Mesenchymal stem cell (in vitro differentiated cells and primary cell): ENCODE data around the gene PLCB3.

Experiments
- DNase-seq: peaks from one replicate; pipeline ENCODE4 v3.0.0-alpha.2; 2013
- H2AFZ ChIP-seq: one replicate; pipeline ENCODE4 v1.6.1; 2013; ENCODE audit warnings: low read depth, mild to moderate bottlenecking, control low read depth, inconsistent platforms, low read length, moderate library complexity
- H2AK5ac ChIP-seq: 2 replicates; pipeline ENCODE4 v1.6.1; 2013; ENCODE audit warnings: low read length, moderate library complexity, mild to moderate bottlenecking, inconsistent platforms; ENCODE audit not compliant: severe bottlenecking
- H2BK120ac ChIP-seq: one replicate; pipeline ENCODE4 v1.6.1; 2013; ENCODE audit warnings: low read depth, mild to moderate bottlenecking, inconsistent platforms, low read length, moderate library complexity
- H2BK12ac ChIP-seq, 2 experiments: one replicate each; pipeline ENCODE4 v1.6.1; 2013; ENCODE audit warnings: inconsistent platforms in 2 of 2, low read length in 2 of 2, mild to moderate bottlenecking in 2 of 2, moderate library complexity in 2 of 2, control low read depth in 1 of 2
- H2BK15ac ChIP-seq: one replicate; pipeline ENCODE4 v1.6.1; 2013; ENCODE audit warnings: mild to moderate bottlenecking, low read depth, inconsistent platforms; ENCODE audit not compliant: poor library complexity, severe bottlenecking
- H2BK5ac ChIP-seq: 2 replicates; pipeline ENCODE4 v1.6.1; 2013; ENCODE audit warnings: low read depth, mild to moderate bottlenecking, low read length, control low read depth, inconsistent platforms; ENCODE audit not compliant: poor library complexity, severe bottlenecking
- H3K14ac ChIP-seq, 2 experiments: one replicate each; pipeline ENCODE4 v1.6.1; 2013; ENCODE audit warnings: inconsistent platforms in 2 of 2, low read length in 2 of 2, control low read depth in 1 of 2, mild to moderate bottlenecking in 1 of 2, moderate library complexity in 1 of 2
- H3K18ac ChIP-seq, 2 experiments: one replicate each; pipeline ENCODE4 v1.6.1; 2013; ENCODE audit warnings: inconsistent platforms in 2 of 2, low read length in 2 of 2, control low read depth in 1 of 2, low read depth in 1 of 2, mild to moderate bottlenecking in 1 of 2
- H3K23ac ChIP-seq, 2 experiments: one replicate each; pipeline ENCODE4 v1.6.1; 2013; ENCODE audit warnings: inconsistent platforms in 2 of 2, low read length in 2 of 2, mild to moderate bottlenecking in 2 of 2, moderate library complexity in 2 of 2, control low read depth in 1 of 2
- H3K27ac ChIP-seq: 2 replicates; pipeline ENCODE4 v1.5.1; 2013; ENCODE audit warnings: mild to moderate bottlenecking, moderate library complexity, low read length, control low read depth, inconsistent platforms; ENCODE audit not compliant: poor library complexity, severe bottlenecking
- H3K27me3 ChIP-seq, 2 experiments: 2 replicates each; pipeline versions ENCODE4 v1.6.1 to v1.7.0; 2013; ENCODE audit warnings: low read length in 2 of 2, mild to moderate bottlenecking in 2 of 2, moderate library complexity in 2 of 2, control low read depth in 1 of 2, inconsistent platforms in 1 of 2; ENCODE audit not compliant: control insufficient read depth in 1 of 2, insufficient read depth in 1 of 2
- H3K36me3 ChIP-seq, 2 experiments: 2 replicates each; pipeline versions ENCODE4 v1.6.1 to v1.7.0; 2013; ENCODE audit warnings: low read length in 2 of 2, control low read depth in 1 of 2, inconsistent platforms in 1 of 2, low read depth in 1 of 2, mild to moderate bottlenecking in 1 of 2; ENCODE audit not compliant: insufficient read depth in 2 of 2, control insufficient read depth in 1 of 2
- H3K4ac ChIP-seq, 2 experiments: one replicate each; pipeline ENCODE4 v1.6.1; 2013; ENCODE audit warnings: inconsistent platforms in 2 of 2, low read length in 2 of 2, mild to moderate bottlenecking in 2 of 2, moderate library complexity in 2 of 2, control low read depth in 1 of 2, low read depth in 1 of 2
- H3K4me1 ChIP-seq: 2 replicates; pipeline ENCODE4 v1.6.1; 2013; ENCODE audit warnings: low read depth, low read length, control low read depth; ENCODE audit not compliant: control insufficient read depth, insufficient read depth
- H3K4me2 ChIP-seq: 2 replicates; pipeline ENCODE4 v1.6.1; 2013; ENCODE audit warnings: low read length, mild to moderate bottlenecking, inconsistent platforms; ENCODE audit not compliant: poor library complexity, severe bottlenecking
- H3K4me3 ChIP-seq, 2 experiments: 2 replicates each; pipeline versions ENCODE4 v1.5.1 to v1.7.0; 2013; ENCODE audit warnings: low read length in 2 of 2, mild to moderate bottlenecking in 2 of 2, control low read depth in 1 of 2, low read depth in 1 of 2; ENCODE audit not compliant: insufficient read depth in 1 of 2
- H3K79me1 ChIP-seq: replicated peaks from 2 replicates; pipeline ENCODE4 v1.6.1; 2013; ENCODE audit warnings: mild to moderate bottlenecking, control low read depth, low read length, inconsistent platforms; ENCODE audit not compliant: poor library complexity, severe bottlenecking
- H3K9ac ChIP-seq: 2 replicates; pipeline ENCODE4 v1.7.0; 2013; ENCODE audit warnings: mild to moderate bottlenecking, low read length, moderate library complexity
- H3K9me3 ChIP-seq: 2 replicates; pipeline ENCODE4 v1.7.0; 2013; ENCODE audit warnings: mild to moderate bottlenecking, low read length; ENCODE audit not compliant: control insufficient read depth
- H4K8ac ChIP-seq: one replicate; pipeline ENCODE4 v1.6.1; 2013; ENCODE audit warnings: inconsistent platforms, mild to moderate bottlenecking, low read length, moderate library complexity
- H4K91ac ChIP-seq: one replicate; pipeline ENCODE4 v1.6.1; 2013; ENCODE audit warnings: mild to moderate bottlenecking, low read length, inconsistent platforms
- WGBS: methylation state at CpG from one replicate; pipeline ENCODE4 v1.1.7; 2013; ENCODE audit warnings: mixed read lengths; 5-methylcytosine and 5-hydroxymethylcytosine counted together

The PLCB3 gene

GRCh38 chr11:64224891-64225607 lies 26.3 kb upstream of the PLCB3 start:
- Histone ChIP-seq H3K18ac (no peak overlapping the region), H2AFZ (no peak overlapping the region), H4K91ac (peak overlapping the region; percentile 49), H3K9me3 (no peaks in the 10 kb centered on the region), H3K36me3 (peaks cover 23 to 36% of the 10 kb centered on the region in 2 experiments), H3K4me2 (peak overlapping the region; percentile 89), H3K27ac (peak overlapping the region; percentile 2), H2AK5ac (no peak overlapping the region), H3K79me1 (peaks cover 23% of the 10 kb centered on the region), H3K4me1 (peaks cover 51% of the 10 kb centered on the region), H2BK15ac (peak overlapping the region; percentile 44), H2BK5ac (no peak overlapping the region), H3K9ac (peak overlapping the region; percentile 95), H2BK120ac (no peak overlapping the region), H3K4me3 (peak overlapping the region; percentile 92 to 95), H3K4ac (peak overlapping the region in 1 of 2 experiments; percentile 68), H3K14ac (no peak overlapping the region), H4K8ac (peak overlapping the region; percentile 22), H3K23ac (no peak overlapping the region), H3K27me3 (no peaks in the 10 kb centered on the region), H2BK12ac (no peak overlapping the region)
- DNase-seq = no peak
- WGBS = 82% methylated on average over 21 of the region's 22 CpGs

DNA sequence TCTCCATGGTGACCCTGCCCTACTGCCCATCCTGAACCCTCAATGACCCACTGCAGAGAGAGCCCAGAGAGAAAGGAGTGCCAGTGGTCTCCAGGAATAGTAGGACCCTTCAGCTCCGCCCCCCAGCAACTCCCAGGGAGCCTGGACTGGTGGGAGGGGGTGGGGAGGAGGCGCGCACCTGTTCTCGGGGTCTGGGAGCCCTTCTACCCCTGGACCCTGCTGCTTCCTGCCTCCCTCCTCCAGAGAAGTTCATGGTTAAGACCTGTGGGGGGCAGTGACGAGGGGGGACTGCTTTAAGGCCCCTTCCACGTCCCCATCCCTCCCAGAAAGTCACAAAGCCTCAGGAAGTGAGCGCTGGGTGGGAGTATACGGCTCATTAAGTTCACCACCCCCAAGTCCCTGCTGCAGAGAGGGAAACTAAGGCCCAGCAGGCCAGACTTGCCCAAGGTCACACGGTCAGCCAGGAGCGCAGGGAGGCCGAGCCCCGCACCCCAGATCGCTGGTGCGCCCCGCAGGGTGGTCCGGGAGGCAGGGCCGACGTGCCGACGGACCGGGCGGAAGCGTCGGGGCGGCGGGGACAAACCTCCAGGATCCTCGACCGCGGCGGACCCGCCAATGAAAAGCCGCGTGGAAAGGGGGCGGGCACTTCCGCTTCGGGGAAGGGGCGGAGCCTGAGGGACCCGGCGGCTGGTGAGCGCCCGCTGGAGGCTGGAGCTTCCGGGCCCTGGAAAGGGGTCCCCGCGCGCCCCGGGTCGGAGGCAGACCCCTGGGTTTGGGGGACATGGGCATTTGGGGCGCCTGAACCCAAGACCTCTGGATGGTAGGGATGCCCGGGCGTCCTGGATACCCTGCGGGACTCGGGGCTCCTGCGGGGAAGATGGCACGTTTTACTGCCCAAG lies 25.5 kb upstream of the PLCB3 start, which contains the start of the genes NUDT22 and TRPT1:
Gene NUDT22, plus strand, starts transcription at position 667 of the 899 bp plus-strand sequence. CDS start 379 bp downstream, outside the sequence.
Gene TRPT1, minus strand, starts transcription at position 579 of the 899 bp plus-strand sequence. Its CDS starts 326 bp downstream, at position 253.
- Histone ChIP-seq H3K9me3 (no peaks in the 10 kb centered on the region), H3K27ac (peak within 1 kb of the TSS; percentile 80), H3K18ac (peak within 1 kb of the TSS; percentile 89 to 97), H2BK15ac (peak within 1 kb of the TSS; percentile 73), H3K9ac (peak within 1 kb of the TSS; percentile 95), H3K4me1 (peaks cover 52% of the 10 kb centered on the region), H4K8ac (peak within 1 kb of the TSS; percentile 96), H3K4me3 (peak within 1 kb of the TSS; percentile 92 to 95), H3K4me2 (peak within 1 kb of the TSS; percentile 89), H2BK12ac (peak within 1 kb of the TSS; percentile 28 to 76), H3K14ac (peak within 1 kb of the TSS in 1 of 2 experiments; percentile 63), H2AK5ac (peak within 1 kb of the TSS; percentile 51), H3K27me3 (no peaks in the 10 kb centered on the region), H2BK120ac (peak within 1 kb of the TSS; percentile 50), H3K36me3 (peaks cover 19 to 28% of the 10 kb centered on the region in 2 experiments), H3K79me1 (peaks cover 24% of the 10 kb centered on the region), H2BK5ac (peak within 1 kb of the TSS; percentile 90), H2AFZ (peak within 1 kb of the TSS; percentile 95), H3K23ac (peak within 1 kb of the TSS in 1 of 2 experiments; percentile 83), H3K4ac (peak within 1 kb of the TSS; percentile 88 to 94), H4K91ac (peak within 1 kb of the TSS; percentile 93)
- WGBS = under 1% methylated on average over 47 of the region's 54 CpGs
- peak; percentile 85 for DNase-seq

DNA sequence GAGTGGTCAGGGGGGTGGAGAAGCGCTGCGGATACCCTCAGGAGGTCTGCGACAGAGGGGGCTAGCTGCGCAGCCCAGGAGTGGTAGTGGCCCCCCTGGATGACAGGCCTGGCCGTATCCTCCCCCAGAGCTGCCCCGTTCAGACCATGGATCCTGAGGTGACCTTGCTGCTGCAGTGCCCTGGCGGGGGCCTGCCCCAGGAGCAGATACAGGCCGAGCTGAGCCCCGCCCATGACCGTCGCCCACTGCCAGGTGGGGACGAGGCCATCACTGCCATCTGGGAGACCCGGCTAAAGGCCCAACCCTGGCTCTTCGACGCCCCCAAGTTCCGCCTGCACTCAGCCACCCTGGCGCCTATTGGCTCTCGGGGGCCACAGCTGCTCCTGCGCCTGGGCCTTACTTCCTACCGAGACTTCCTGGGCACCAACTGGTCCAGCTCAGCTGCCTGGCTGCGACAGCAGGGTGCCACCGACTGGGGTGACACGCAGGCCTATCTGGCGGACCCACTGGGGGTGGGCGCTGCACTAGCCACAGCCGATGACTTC lies 24.8 kb upstream of the PLCB3 start:
- peak overlapping the region; percentile 58 for H3K27ac ChIP-seq
- peak overlapping the region; percentile 51 for H2AK5ac ChIP-seq
- H3K18ac ChIP-seq = peak overlapping the region; percentile 86 to 97
- H3K36me3 ChIP-seq = peaks cover 14 to 25% of the 10 kb centered on the region in 2 experiments
- no peak for DNase-seq
- H3K23ac ChIP-seq = peak overlapping the region in 1 of 2 experiments; percentile 83
- peak overlapping the region; percentile 82 for H3K4me2 ChIP-seq
- H3K27me3 ChIP-seq = no peaks in the 10 kb centered on the region
- peaks cover 53% of the 10 kb centered on the region for H3K4me1 ChIP-seq
- peak overlapping the region; percentile 96 for H4K8ac ChIP-seq
- H2BK5ac ChIP-seq = peak overlapping the region; percentile 90
- peak overlapping the region; percentile 28 to 70 for H2BK12ac ChIP-seq
- peak overlapping the region; percentile 50 for H2BK120ac ChIP-seq
- no peaks in the 10 kb centered on the region for H3K9me3 ChIP-seq
- WGBS = 33% methylated on average over 26 of the region's 26 CpGs
- H3K4ac ChIP-seq = peak overlapping the region; percentile 88 to 94
- H3K79me1 ChIP-seq = peaks cover 26% of the 10 kb centered on the region
- H3K4me3 ChIP-seq = peak overlapping the region; percentile 92 to 95
- H3K9ac ChIP-seq = peak overlapping the region; percentile 95
- H2BK15ac ChIP-seq = peak overlapping the region; percentile 73
- H4K91ac ChIP-seq = peak overlapping the region; percentile 93
- H2AFZ ChIP-seq = peak overlapping the region; percentile 76
- H3K14ac ChIP-seq = peak overlapping the region in 1 of 2 experiments; percentile 63
